ENCODE data around the gene CTTNBP2. TPM values are rescaled to one million over a fixed set of nuclear protein-coding genes. Genes with fewer than 3 reads are reported as not detected.

CTTNBP2 gene
- total and polyA plus RNA-seq, 2 of the 13 experiments (the other 11 are each of a cell fraction or from before 2014, with no cell fraction given), result not detected

GRCh38 chr7:117824592-117824991, 48.6 kb downstream of the CTTNBP2 start (continued):
- TF ChIP-seq, protein P1, sequence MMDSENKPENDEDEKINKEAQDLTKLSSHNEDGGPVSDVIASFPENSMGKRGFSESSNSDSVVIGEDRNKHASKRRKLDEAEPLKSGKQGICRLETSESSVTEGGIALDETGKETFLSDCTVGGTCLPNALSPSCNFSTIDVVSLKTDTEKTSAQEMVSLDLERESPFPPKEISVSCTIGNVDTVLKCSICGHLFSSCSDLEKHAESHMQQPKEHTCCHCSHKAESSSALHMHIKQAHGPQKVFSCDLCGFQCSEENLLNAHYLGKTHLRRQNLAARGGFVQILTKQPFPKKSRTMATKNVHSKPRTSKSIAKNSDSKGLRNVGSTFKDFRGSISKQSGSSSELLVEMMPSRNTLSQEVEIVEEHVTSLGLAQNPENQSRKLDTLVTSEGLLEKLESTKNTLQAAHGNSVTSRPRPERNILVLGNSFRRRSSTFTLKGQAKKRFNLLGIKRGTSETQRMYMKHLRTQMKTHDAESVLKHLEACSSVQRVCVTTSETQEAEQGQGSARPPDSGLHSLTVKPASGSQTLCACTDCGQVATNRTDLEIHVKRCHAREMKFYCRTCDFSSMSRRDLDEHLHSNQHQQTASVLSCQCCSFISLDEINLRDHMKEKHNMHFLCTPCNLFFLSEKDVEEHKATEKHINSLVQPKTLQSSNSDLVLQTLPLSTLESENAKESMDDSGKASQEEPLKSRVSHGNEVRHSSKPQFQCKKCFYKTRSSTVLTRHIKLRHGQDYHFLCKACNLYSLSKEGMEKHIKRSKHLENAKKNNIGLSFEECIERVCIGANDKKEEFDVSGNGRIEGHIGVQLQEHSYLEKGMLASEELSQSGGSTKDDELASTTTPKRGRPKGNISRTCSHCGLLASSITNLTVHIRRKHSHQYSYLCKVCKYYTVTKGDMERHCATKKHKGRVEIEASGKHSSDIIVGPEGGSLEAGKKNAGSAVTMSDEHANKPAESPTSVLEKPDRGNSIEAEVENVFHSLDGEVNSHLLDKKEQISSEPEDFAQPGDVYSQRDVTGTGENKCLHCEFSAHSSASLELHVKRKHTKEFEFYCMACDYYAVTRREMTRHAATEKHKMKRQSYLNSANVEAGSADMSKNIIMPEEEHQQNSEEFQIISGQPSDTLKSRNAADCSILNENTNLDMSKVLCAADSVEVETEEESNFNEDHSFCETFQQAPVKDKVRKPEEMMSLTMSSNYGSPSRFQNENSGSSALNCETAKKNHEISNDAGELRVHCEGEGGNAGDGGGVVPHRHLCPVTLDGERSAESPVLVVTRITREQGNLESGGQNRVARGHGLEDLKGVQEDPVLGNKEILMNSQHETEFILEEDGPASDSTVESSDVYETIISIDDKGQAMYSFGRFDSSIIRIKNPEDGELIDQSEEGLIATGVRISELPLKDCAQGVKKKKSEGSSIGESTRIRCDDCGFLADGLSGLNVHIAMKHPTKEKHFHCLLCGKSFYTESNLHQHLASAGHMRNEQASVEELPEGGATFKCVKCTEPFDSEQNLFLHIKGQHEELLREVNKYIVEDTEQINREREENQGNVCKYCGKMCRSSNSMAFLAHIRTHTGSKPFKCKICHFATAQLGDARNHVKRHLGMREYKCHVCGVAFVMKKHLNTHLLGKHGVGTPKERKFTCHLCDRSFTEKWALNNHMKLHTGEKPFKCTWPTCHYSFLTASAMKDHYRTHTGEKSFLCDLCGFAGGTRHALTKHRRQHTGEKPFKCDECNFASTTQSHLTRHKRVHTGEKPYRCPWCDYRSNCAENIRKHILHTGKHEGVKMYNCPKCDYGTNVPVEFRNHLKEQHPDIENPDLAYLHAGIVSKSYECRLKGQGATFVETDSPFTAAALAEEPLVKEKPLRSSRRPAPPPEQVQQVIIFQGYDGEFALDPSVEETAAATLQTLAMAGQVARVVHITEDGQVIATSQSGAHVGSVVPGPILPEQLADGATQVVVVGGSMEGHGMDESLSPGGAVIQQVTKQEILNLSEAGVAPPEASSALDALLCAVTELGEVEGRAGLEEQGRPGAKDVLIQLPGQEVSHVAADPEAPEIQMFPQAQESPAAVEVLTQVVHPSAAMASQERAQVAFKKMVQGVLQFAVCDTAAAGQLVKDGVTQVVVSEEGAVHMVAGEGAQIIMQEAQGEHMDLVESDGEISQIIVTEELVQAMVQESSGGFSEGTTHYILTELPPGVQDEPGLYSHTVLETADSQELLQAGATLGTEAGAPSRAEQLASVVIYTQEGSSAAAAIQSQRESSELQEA (CRISPR knock-in tag; IDR thresholded peaks at IDR 0.05; ENCODE audit: not compliant biosample characterization), result no peak

GRCh38 chr7:117819558-117819957, 53.7 kb downstream of the CTTNBP2 start:
- no peak for DNase-seq (ENCODE audit: low spot score)
- H2AFZ ChIP-seq (ENCODE audit: low read length), result no peak overlapping the region
- H3K4me2 ChIP-seq (ENCODE audit: low read depth, low read length), result no peak overlapping the region
- POLR2A ChIA-PET, result no interaction called here
- in situ Hi-C loops (cut with HindIII; ENCODE audit: extremely low pct_ligation_motif_present, low pct_unique_long_range_greater_than_20kb) (no loop called here), intact Hi-C loops (cut with micrococcal nuclease; ENCODE audit: unreplicated experiment) (no loop called here)
- H3K27ac ChIP-seq (ENCODE audit: extremely low read length, insufficient read depth, low read length), result no peak overlapping the region
- no peaks in the 10 kb centered on the region for H3K4me1 ChIP-seq (ENCODE audit: insufficient read depth, low read length)
- H3K27me3 ChIP-seq (ENCODE audit: control insufficient read depth in 1 of 2, insufficient read depth in 2 of 2, low read length in 2 of 2), result no peaks in the 10 kb centered on the region
- 16% methylated on average over 2 of the region's 2 CpGs for WGBS (ENCODE audit: low lambda C conversion rate)
- CTCF ChIA-PET (ENCODE audit: low intra/inter-chr PET ratio, low total read pairs), result no interaction called here
- FAIRE-seq, result no peak
- no peak overlapping the region for H3K9ac ChIP-seq (ENCODE audit: insufficient read depth, low read depth, low read length)
- no TSS peak for BruUV-seq (replicated peaks)
- ATAC-seq, result no peak
- no peak overlapping the region for H3K4me3 ChIP-seq (replicated peaks in 1 of 3; ENCODE audit: insufficient read depth in 1 of 3, low read depth in 2 of 3, low read length in 3 of 3)
- H3K9me3 ChIP-seq (ENCODE audit: low read length), result no peaks in the 10 kb centered on the region
- H3K36me3 ChIP-seq (replicated peaks in 1 of 2; ENCODE audit: control insufficient read depth in 1 of 2, insufficient read depth in 2 of 2, low read length in 2 of 2), result no peaks in the 10 kb centered on the region
- no peaks in the 10 kb centered on the region for H4K20me1 ChIP-seq (ENCODE audit: insufficient read depth, low read length)
- H3K79me2 ChIP-seq (ENCODE audit: insufficient read depth, low read length), result no peaks in the 10 kb centered on the region
- TF ChIP-seq NR2F1 (CRISPR knock-in tag; IDR thresholded peaks at IDR 0.05), result no peak
- TF ChIP-seq, protein P2, sequence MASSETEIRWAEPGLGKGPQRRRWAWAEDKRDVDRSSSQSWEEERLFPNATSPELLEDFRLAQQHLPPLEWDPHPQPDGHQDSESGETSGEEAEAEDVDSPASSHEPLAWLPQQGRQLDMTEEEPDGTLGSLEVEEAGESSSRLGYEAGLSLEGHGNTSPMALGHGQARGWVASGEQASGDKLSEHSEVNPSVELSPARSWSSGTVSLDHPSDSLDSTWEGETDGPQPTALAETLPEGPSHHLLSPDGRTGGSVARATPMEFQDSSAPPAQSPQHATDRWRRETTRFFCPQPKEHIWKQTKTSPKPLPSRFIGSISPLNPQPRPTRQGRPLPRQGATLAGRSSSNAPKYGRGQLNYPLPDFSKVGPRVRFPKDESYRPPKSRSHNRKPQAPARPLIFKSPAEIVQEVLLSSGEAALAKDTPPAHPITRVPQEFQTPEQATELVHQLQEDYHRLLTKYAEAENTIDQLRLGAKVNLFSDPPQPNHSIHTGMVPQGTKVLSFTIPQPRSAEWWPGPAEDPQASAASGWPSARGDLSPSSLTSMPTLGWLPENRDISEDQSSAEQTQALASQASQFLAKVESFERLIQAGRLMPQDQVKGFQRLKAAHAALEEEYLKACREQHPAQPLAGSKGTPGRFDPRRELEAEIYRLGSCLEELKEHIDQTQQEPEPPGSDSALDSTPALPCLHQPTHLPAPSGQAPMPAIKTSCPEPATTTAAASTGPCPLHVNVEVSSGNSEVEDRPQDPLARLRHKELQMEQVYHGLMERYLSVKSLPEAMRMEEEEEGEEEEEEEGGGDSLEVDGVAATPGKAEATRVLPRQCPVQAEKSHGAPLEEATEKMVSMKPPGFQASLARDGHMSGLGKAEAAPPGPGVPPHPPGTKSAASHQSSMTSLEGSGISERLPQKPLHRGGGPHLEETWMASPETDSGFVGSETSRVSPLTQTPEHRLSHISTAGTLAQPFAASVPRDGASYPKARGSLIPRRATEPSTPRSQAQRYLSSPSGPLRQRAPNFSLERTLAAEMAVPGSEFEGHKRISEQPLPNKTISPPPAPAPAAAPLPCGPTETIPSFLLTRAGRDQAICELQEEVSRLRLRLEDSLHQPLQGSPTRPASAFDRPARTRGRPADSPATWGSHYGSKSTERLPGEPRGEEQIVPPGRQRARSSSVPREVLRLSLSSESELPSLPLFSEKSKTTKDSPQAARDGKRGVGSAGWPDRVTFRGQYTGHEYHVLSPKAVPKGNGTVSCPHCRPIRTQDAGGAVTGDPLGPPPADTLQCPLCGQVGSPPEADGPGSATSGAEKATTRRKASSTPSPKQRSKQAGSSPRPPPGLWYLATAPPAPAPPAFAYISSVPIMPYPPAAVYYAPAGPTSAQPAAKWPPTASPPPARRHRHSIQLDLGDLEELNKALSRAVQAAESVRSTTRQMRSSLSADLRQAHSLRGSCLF (CRISPR knock-in tag; IDR thresholded peaks at IDR 0.05; ENCODE audit: borderline replicate concordance), result no peak
- TF ChIP-seq EZH2 (conservative IDR thresholded peaks at IDR 0.05; ENCODE audit: low read depth, low read length), result no peak
- TF ChIP-seq NFKB2 (CRISPR knock-in tag; IDR thresholded peaks at IDR 0.05; ENCODE audit: borderline replicate concordance), result no peak
- no peak for TF ChIP-seq ZNF616 (CRISPR knock-in tag; IDR thresholded peaks at IDR 0.05; ENCODE audit: low read depth)
- no peak for TF ChIP-seq AGO2 (optimal IDR thresholded peaks at IDR 0.05; ENCODE audit: low read depth, low read length)
- no peak for TF ChIP-seq BCL3 (CRISPR knock-in tag; IDR thresholded peaks at IDR 0.05)

All from HepG2 (cell line).